OCI-LY3 (cell line): ENCODE measurements around the gene CNN2.

Source experiments
- CTCF ChIP-seq: fragments of 200-600, 300-600 bp; sonication (generic); IDR thresholded peaks from 2 replicates; pipeline ENCODE4 v1.5.1; 2014; ENCODE audit warnings: antibody characterized with exemption, low read length, low read depth
- EZH2phosphoT487 ChIP-seq: fragments of 200-600 bp; shearing (Covaris generic); IDR thresholded peaks from 2 replicates; pipeline ENCODE4 v1.6.1; 2018; ENCODE audit warnings: antibody characterized with exemption, mixed run types, low read depth

- TF ChIP-seq CTCF: no peak
- no peak for TF ChIP-seq EZH2phosphoT487
Observed at GRCh38 chr19:999379-999719, 27.1 kb upstream of the CNN2 start.
